ENCODE data around the gene TENM3. TPM values are rescaled to one million over a fixed set of nuclear protein-coding genes. Genes with fewer than 3 reads are reported as not detected.

Gene TENM3
- total and polyA plus RNA-seq, 10 of the 15 experiments (the other 5 are each of a cell fraction or from before 2014, with no cell fraction given): 0.01 to 1.7 (median 0.08) TPM; not detected in 2

- intact Hi-C loops (cut with micrococcal nuclease; ENCODE audit: unreplicated experiment): no loop called here
Observed at GRCh38 chr4:182494103-182494502, 250.9 kb downstream of the TENM3 start.

GRCh38 chr4:182495031-182495430, 251.8 kb downstream of the TENM3 start:
- no peak overlapping the region for H2AFZ ChIP-seq (ENCODE audit: control insufficient read depth, low read depth, low read length)
- TF ChIP-seq HDAC2 (IDR thresholded peaks at IDR 0.05) (no peak), MTA3 (IDR thresholded peaks at IDR 0.05; ENCODE audit: borderline replicate concordance, low read length) (no peak), CREM (IDR thresholded peaks at IDR 0.05; ENCODE audit: low read depth) (no peak), CBFB (IDR thresholded peaks at IDR 0.05; ENCODE audit: low read depth) (no peak), NFXL1 (IDR thresholded peaks at IDR 0.05; ENCODE audit: borderline replicate concordance) (no peak), ZNF592 (IDR thresholded peaks at IDR 0.05) (no peak), ESRRA (IDR thresholded peaks at IDR 0.05; ENCODE audit: low read length) (no peak), KAT2A (conservative IDR thresholded peaks at IDR 0.05; ENCODE audit: control insufficient read depth, low read depth, low read length) (no peak), PML (IDR thresholded peaks at IDR 0.05; ENCODE audit: low read length) (no peak), NFYB (IDR thresholded peaks at IDR 0.05; ENCODE audit: insufficient read depth, low read depth, low read length) (no peak), LARP7 (IDR thresholded peaks at IDR 0.05) (no peak), IKZF1 (conservative IDR thresholded peaks at IDR 0.05) (no peak), NR2C2 (IDR thresholded peaks at IDR 0.05; ENCODE audit: borderline replicate concordance, control insufficient read depth, insufficient read length, low read depth) (no peak), CBX5 (IDR thresholded peaks at IDR 0.05; ENCODE audit: low read depth) (no peak)

More at GRCh38 chr4:182494103-182494502, 250.9 kb downstream of the TENM3 start:
- WGBS (ENCODE audit: insufficient coverage, insufficient replicate concordance, low lambda C conversion rate, missing lambda C conversion rate): 6% methylated on average over 2 of the region's 2 CpGs
- RAD21 ChIA-PET (ENCODE audit: unreplicated experiment): no interaction called here
- POLR2A ChIA-PET: no interaction called here
- no peak overlapping the region for H3K27ac ChIP-seq (ENCODE audit: control insufficient read depth, insufficient read depth)
- H3K9ac ChIP-seq (ENCODE audit: control insufficient read depth, insufficient read depth, low read length): no peak overlapping the region
- TF ChIP-seq RELA (IDR thresholded peaks at IDR 0.05; ENCODE audit: borderline replicate concordance, partially characterized antibody) (no peak), POU2F2 (IDR thresholded peaks at IDR 0.05; ENCODE audit: borderline replicate concordance, low read depth, low read length) (no peak), CHD4 (IDR thresholded peaks at IDR 0.05) (no peak), RUNX3 (IDR thresholded peaks at IDR 0.05; ENCODE audit: low read length) (peak; percentile 49; the same call in 1 of the 2 replicates), SUPT20H (IDR thresholded peaks at IDR 0.05; ENCODE audit: borderline replicate concordance, control insufficient read depth, low read depth, low read length) (no peak)
- no peaks in the 10 kb centered on the region for H3K36me3 ChIP-seq (ENCODE audit: control insufficient read depth in 2 of 2, insufficient read depth in 2 of 2, low read length in 1 of 2)
- peaks cover 8% of the 10 kb centered on the region for H3K4me1 ChIP-seq (ENCODE audit: control insufficient read depth, insufficient read depth, low read length)
- SMC1A ChIA-PET (ENCODE audit: uncharacterized antibody, unreplicated experiment): no interaction called here
- no peaks in the 10 kb centered on the region for H3K79me2 ChIP-seq (ENCODE audit: control insufficient read depth, insufficient read depth, low read length)
- no peak overlapping the region for H2AFZ ChIP-seq (ENCODE audit: control insufficient read depth, low read depth, low read length)
- no peaks in the 10 kb centered on the region for H3K9me3 ChIP-seq (replicated peaks; ENCODE audit: control insufficient read depth, insufficient read depth, low read length)
- BruUV-seq (replicated peaks): no TSS peak
- in situ Hi-C loops (cut with MboI): loop anchor here (10.0 kb wide), 1 partner anchor 431 kb away; no protein-coding TSS in a partner anchor
- ATAC-seq (no peak), DNase-seq (ENCODE audit: low read depth, low spot score) (no peak), FAIRE-seq (no peak)
- CTCF ChIA-PET: no interaction called here
- no peaks in the 10 kb centered on the region for H4K20me1 ChIP-seq (ENCODE audit: control insufficient read depth, insufficient read depth)
- no peak overlapping the region for H3K4me3 ChIP-seq
- H3K4me2 ChIP-seq (ENCODE audit: control insufficient read depth, insufficient read depth): no peak overlapping the region
- no peaks in the 10 kb centered on the region for H3K27me3 ChIP-seq (replicated peaks in 1 of 2; ENCODE audit: control insufficient read depth in 2 of 2, insufficient read depth in 2 of 2, low read length in 1 of 2)

More at GRCh38 chr4:182495031-182495430, 251.8 kb downstream of the TENM3 start:
- Histone ChIP-seq H3K4me2 (ENCODE audit: control insufficient read depth, insufficient read depth) (no peak overlapping the region), H3K27ac (ENCODE audit: control insufficient read depth, insufficient read depth) (no peak overlapping the region), H4K20me1 (ENCODE audit: control insufficient read depth, insufficient read depth) (no peaks in the 10 kb centered on the region), H3K79me2 (ENCODE audit: control insufficient read depth, insufficient read depth, low read length) (no peaks in the 10 kb centered on the region), H3K36me3 (ENCODE audit: control insufficient read depth in 2 of 2, insufficient read depth in 2 of 2, low read length in 1 of 2) (no peaks in the 10 kb centered on the region), H3K9me3 (replicated peaks; ENCODE audit: control insufficient read depth, insufficient read depth, low read length) (no peaks in the 10 kb centered on the region), H3K4me3 (no peak overlapping the region), H3K27me3 (replicated peaks in 1 of 2; ENCODE audit: control insufficient read depth in 2 of 2, insufficient read depth in 2 of 2, low read length in 1 of 2) (no peaks in the 10 kb centered on the region), H3K4me1 (ENCODE audit: control insufficient read depth, insufficient read depth, low read length) (peaks cover 8% of the 10 kb centered on the region), H3K9ac (ENCODE audit: control insufficient read depth, insufficient read depth, low read length) (no peak overlapping the region)
- FAIRE-seq (no peak), DNase-seq (ENCODE audit: low read depth, low spot score) (no peak), ATAC-seq (no peak)
- intact Hi-C loops (cut with micrococcal nuclease; ENCODE audit: unreplicated experiment) (no loop called here), in situ Hi-C loops (cut with MboI) (loop anchor here (10.0 kb wide), 1 partner anchor 430 kb away; no protein-coding TSS in a partner anchor)
- ChIA-PET RAD21 (ENCODE audit: unreplicated experiment) (interaction anchor here (0.6 kb wide), 1 partner anchor 56 kb away, joined by 3 read pairs; no protein-coding TSS in a partner anchor), POLR2A (interaction anchor here (0.8 kb wide), 1 partner anchor 317 kb away, joined by 3 read pairs; no protein-coding TSS in a partner anchor), SMC1A (ENCODE audit: uncharacterized antibody, unreplicated experiment) (interaction anchor here (0.7 to 2.5 kb wide), 2 partner anchors 9 to 80 kb away, joined by 3 to 8 read pairs; no protein-coding TSS in a partner anchor), CTCF (interaction anchor here (0.7 to 2.9 kb wide), 3 partner anchors 8 to 430 kb away, joined by 3 to 12 read pairs (median 3); no protein-coding TSS in a partner anchor)
- 77% methylated on average over 5 of the region's 5 CpGs for WGBS (ENCODE audit: insufficient coverage, insufficient replicate concordance, low lambda C conversion rate, missing lambda C conversion rate)
- BruUV-seq (replicated peaks): no TSS peak

Data from GM12878 (cell line).